NOMO-1 treated with dmso at 0.1 percent for 144 hours (cell line): ENCODE data around the gene STK11.
"Not testable (repeated sequence)": the region's sequence is repeated elsewhere in the genome, so short reads cannot be mapped to it uniquely, and the experiment has no call there.

Source experiments
- DNase-seq: peaks from one replicate; lab custom pipeline; 2025; ENCODE audit not compliant: unreplicated experiment; lab: John Stamatoyannopoulos, UW

Gene STK11

GRCh38 chr19:1208830-1209229 lies 3.3 kb downstream of the STK11 start:
- not testable (repeated sequence) for DNase-seq

GRCh38 chr19:1210227-1210538 lies 4.6 kb downstream of the STK11 start:
- no peak for DNase-seq

GRCh38 chr19:1211494-1212234 lies 6.1 kb downstream of the STK11 start:
- DNase-seq: no peak

GRCh38 chr19:1213391-1214286 lies 8.1 kb downstream of the STK11 start:
- DNase-seq: peak; percentile 71

GRCh38 chr19:1214299-1214861 lies 8.8 kb downstream of the STK11 start:
- no peak for DNase-seq

GRCh38 chr19:1214862-1215731 lies 9.5 kb downstream of the STK11 start:
- no peak for DNase-seq

- DNase-seq: no peak
Observed at GRCh38 chr19:1216756-1217155, 11.2 kb downstream of the STK11 start.

- no peak for DNase-seq
Observed at GRCh38 chr19:1217366-1217765, 11.8 kb downstream of the STK11 start.

GRCh38 chr19:1218751-1219567 lies 13.4 kb downstream of the STK11 start:
- DNase-seq: no peak

- no peak for DNase-seq
Observed at GRCh38 chr19:1219786-1220476, 14.4 kb downstream of the STK11 start.

- DNase-seq: no peak
Observed at GRCh38 chr19:1220477-1220930, 14.9 kb downstream of the STK11 start.

- DNase-seq: no peak
Observed at GRCh38 chr19:1220976-1221903, 15.7 kb downstream of the STK11 start.

GRCh38 chr19:1221904-1222255 lies 16.3 kb downstream of the STK11 start:
- no peak for DNase-seq

GRCh38 chr19:1222394-1222793 lies 16.8 kb downstream of the STK11 start:
- DNase-seq: no peak

- no peak for DNase-seq
Observed at GRCh38 chr19:1223018-1223855, 17.7 kb downstream of the STK11 start.

GRCh38 chr19:1224047-1224825 lies 18.7 kb downstream of the STK11 start:
- no peak for DNase-seq

- no peak for DNase-seq
Observed at GRCh38 chr19:1224847-1225246, 19.3 kb downstream of the STK11 start.
